Fibroblast of the conjunctiva (primary cell): ENCODE measurements around the gene CLDN7.
A peak's percentile ranks its signal among the peaks of the same experiment; 100 is the strongest.
"Not testable (repeated sequence)": the region's sequence is repeated elsewhere in the genome, so short reads cannot be mapped to it uniquely, and the experiment has no call there.

Experiments used
- DNase-seq: peaks from one replicate; pipeline ENCODE4 v3.0.0-alpha.2; 2010; ENCODE audit warnings: low read depth

Gene CLDN7

GRCh38 chr17:7253082-7253481 is 9.2 kb downstream of the CLDN7 start:
- DNase-seq = no peak

GRCh38 chr17:7252176-7253043 is 9.9 kb downstream of the CLDN7 start, which contains the start of gene ELP5:
TSS of gene ELP5 (plus strand) at chr17:7252215. CDS start at chr17:7252551, 336 bp downstream.
- peak; percentile 90 for DNase-seq

GRCh38 chr17:7251661-7252175 is 10.6 kb downstream of the CLDN7 start, which contains the start of gene CTDNEP1:
TSS of gene CTDNEP1 (minus strand) at chr17:7251734. CDS start at chr17:7251296, 438 bp downstream.
- DNase-seq = peak; percentile 99

GRCh38 chr17:7250695-7251627 is 11.3 kb downstream of the CLDN7 start:
- no peak for DNase-seq

- DNase-seq = no peak
Measured at GRCh38 chr17:7249830-7250229, 12.4 kb downstream of the CLDN7 start.

GRCh38 chr17:7249214-7249613 is 13.1 kb downstream of the CLDN7 start:
- DNase-seq = no peak

- DNase-seq = no peak
Measured at GRCh38 chr17:7248796-7249195, 13.5 kb downstream of the CLDN7 start.

GRCh38 chr17:7246779-7247178 is 15.5 kb downstream of the CLDN7 start:
- no peak for DNase-seq

- DNase-seq = not testable (repeated sequence)
Measured at GRCh38 chr17:7243838-7244237, 18.4 kb downstream of the CLDN7 start.

- no peak for DNase-seq
Measured at GRCh38 chr17:7243453-7243729, 18.9 kb downstream of the CLDN7 start.

- DNase-seq = peak; percentile 91
Measured at GRCh38 chr17:7242717-7243452, 19.4 kb downstream of the CLDN7 start.

- peak; percentile 72 for DNase-seq
Measured at GRCh38 chr17:7241783-7242716, 20.2 kb downstream of the CLDN7 start, which contains the start of gene GABARAP. TSS of gene GABARAP (minus strand) at chr17:7242449. CDS start at chr17:7242330, 119 bp downstream.

GRCh38 chr17:7241090-7241733 is 21.1 kb downstream of the CLDN7 start:
- no peak for DNase-seq

- DNase-seq = no peak
Measured at GRCh38 chr17:7240375-7240774, 21.9 kb downstream of the CLDN7 start.

- peak; percentile 99 for DNase-seq
Measured at GRCh38 chr17:7239091-7240027, 22.9 kb downstream of the CLDN7 start, which contains the start of gene PHF23. TSS of gene PHF23 (minus strand) at chr17:7239457. CDS start at chr17:7239279, 178 bp downstream.

GRCh38 chr17:7238420-7239090 is 23.7 kb downstream of the CLDN7 start:
- no peak for DNase-seq

GRCh38 chr17:7237761-7238419 is 24.4 kb downstream of the CLDN7 start:
- DNase-seq = peak; percentile 39
